HepG2 (cell line): ENCODE data around the gene CGNL1. TPM values are rescaled to one million over a fixed set of nuclear protein-coding genes. Genes with fewer than 3 reads are reported as not detected.

ENCODE experiments used
- CC2D1A ChIP-seq: sonication (generic); formaldehyde crosslinking; IDR thresholded peaks from 2 replicates; pipeline ENCODE4 v1.8.1; 2023; ENCODE audit warnings: mild to moderate bottlenecking, missing genetic modification reagents
- CEBPB ChIP-seq: IDR thresholded peaks from 2 replicates; pipeline ENCODE4 v1.6.1; 2011; ENCODE audit warnings: low read depth, low read length, improper control_type of control experiment, borderline replicate concordance
- DR1 ChIP-seq: sonication (generic); formaldehyde crosslinking; IDR thresholded peaks from 2 replicates; pipeline ENCODE4 v1.8.0; 2021; ENCODE audit warnings: mild to moderate bottlenecking, missing genetic modification reagents, inconsistent platforms
- EHMT2 ChIP-seq: fragments of 200-600 bp; sonication (generic); IDR thresholded peaks from 2 replicates; pipeline ENCODE4 v1.7.0; 2017; ENCODE audit warnings: antibody characterized with exemption, low read depth, low read length, borderline replicate concordance
- ETV5 ChIP-seq: IDR thresholded peaks from 2 replicates; pipeline ENCODE4 v1.6.1; 2018; ENCODE audit warnings: missing biosample characterization, missing genetic modification reagents, inconsistent platforms, borderline replicate concordance
- FOXM1 ChIP-seq: sonication (generic); formaldehyde crosslinking; IDR thresholded peaks from 2 replicates; pipeline ENCODE4 v1.5.0; 2020; ENCODE audit warnings: missing genetic modification reagents
- MIER2 ChIP-seq: IDR thresholded peaks from 2 replicates; pipeline ENCODE4 v1.6.1; 2016; ENCODE audit warnings: missing biosample characterization, missing genetic modification reagents
- SNAI1 ChIP-seq: sonication (generic); formaldehyde crosslinking; IDR thresholded peaks from 2 replicates; pipeline ENCODE4 v1.5.0; 2020; ENCODE audit warnings: mild to moderate bottlenecking, missing genetic modification reagents, borderline replicate concordance
- SOX6 ChIP-seq, 2 experiments: fragments of 450-650 bp in 1 of 2; sonication (generic) in 1 of 2; formaldehyde crosslinking in 1 of 2; IDR thresholded peaks; 2 replicates each; pipeline versions ENCODE4 v1.4.0 to v1.6.1; 2017 to 2020; ENCODE audit warnings: antibody characterized with exemption in 1 of 2, mild to moderate bottlenecking in 1 of 2, missing genetic modification reagents in 1 of 2
- SP5 ChIP-seq: IDR thresholded peaks from 2 replicates; pipeline ENCODE4 v1.6.1; 2016; ENCODE audit warnings: low read depth, borderline replicate concordance
- ZNF225 ChIP-seq: sonication (generic); formaldehyde crosslinking; IDR thresholded peaks from 2 replicates; pipeline ENCODE4 v1.4.0; 2020; ENCODE audit warnings: mild to moderate bottlenecking, missing genetic modification reagents
- ZNF431 ChIP-seq: sonication (generic); formaldehyde crosslinking; IDR thresholded peaks from 2 replicates; pipeline ENCODE4 v1.9.0; 2022; ENCODE audit warnings: missing genetic modification reagents, low read depth, mild to moderate bottlenecking, borderline replicate concordance
- ZNF441 ChIP-seq: sonication (generic); formaldehyde crosslinking; IDR thresholded peaks from 2 replicates; pipeline ENCODE4 v1.7.0; 2021; ENCODE audit warnings: missing genetic modification reagents, borderline replicate concordance
- ZNF577 ChIP-seq: sonication (generic); formaldehyde crosslinking; IDR thresholded peaks from 2 replicates; pipeline ENCODE4 v1.4.0; 2020; ENCODE audit warnings: mild to moderate bottlenecking, low read depth, missing genetic modification reagents, borderline replicate concordance
- ZNF780A ChIP-seq: sonication (generic); formaldehyde crosslinking; IDR thresholded peaks from 2 replicates; pipeline ENCODE4 v1.8.0; 2022; ENCODE audit warnings: mild to moderate bottlenecking, missing genetic modification reagents, moderate library complexity
- polyA plus RNA-seq, 8 experiments: library from polyadenylated mRNA; depleted of rRNA in 3 of 8; stranded (reverse) in 7 of 8; unstranded in 1 of 8; fragments of >200 nt; fragmentation: Illumina TruSeq in 4 of 8; extraction: Trizol in 4 of 8; gene quantifications; 2 replicates each; pipeline versions ENCODE4 v1.2.1 to v1.2.3, GENCODE V29; 2011 to 2016; ENCODE audit warnings: low read depth in 4 of 8, missing spikeins in 1 of 8, mixed read lengths in 1 of 8; ENCODE audit not compliant: insufficient read depth in 1 of 8
- total RNA-seq, 5 experiments: library from RNA; depleted of rRNA; stranded (reverse); fragments of >200 nt; fragmentation: Illumina TruSeq; extraction: Trizol; gene quantifications; 2 replicates each; pipeline ENCODE4 v1.2.3, GENCODE V29; 2016; ENCODE audit warnings: low read depth in 1 of 5
- TF ChIP-seq, protein P1 (sequence below): sonication (generic); formaldehyde crosslinking; IDR thresholded peaks from 2 replicates; pipeline ENCODE4 v1.9.0; 2021; ENCODE audit warnings: mild to moderate bottlenecking, missing genetic modification reagents
- TF ChIP-seq, protein P2 (sequence below): sonication (generic); formaldehyde crosslinking; IDR thresholded peaks from 2 replicates; pipeline ENCODE4 v1.4.0; 2020; ENCODE audit warnings: missing genetic modification reagents, low read depth, mild to moderate bottlenecking, borderline replicate concordance
- TF ChIP-seq, protein P3 (sequence below): sonication (generic); formaldehyde crosslinking; IDR thresholded peaks from 2 replicates; pipeline ENCODE4 v1.4.0; 2020; ENCODE audit warnings: missing genetic modification reagents, mild to moderate bottlenecking, borderline replicate concordance

Gene CGNL1
- total and polyA plus RNA-seq, 2 of the 13 experiments (the other 11 are each of a cell fraction or from before 2014, with no cell fraction given): 5.6 to 15.6 TPM

DNA sequence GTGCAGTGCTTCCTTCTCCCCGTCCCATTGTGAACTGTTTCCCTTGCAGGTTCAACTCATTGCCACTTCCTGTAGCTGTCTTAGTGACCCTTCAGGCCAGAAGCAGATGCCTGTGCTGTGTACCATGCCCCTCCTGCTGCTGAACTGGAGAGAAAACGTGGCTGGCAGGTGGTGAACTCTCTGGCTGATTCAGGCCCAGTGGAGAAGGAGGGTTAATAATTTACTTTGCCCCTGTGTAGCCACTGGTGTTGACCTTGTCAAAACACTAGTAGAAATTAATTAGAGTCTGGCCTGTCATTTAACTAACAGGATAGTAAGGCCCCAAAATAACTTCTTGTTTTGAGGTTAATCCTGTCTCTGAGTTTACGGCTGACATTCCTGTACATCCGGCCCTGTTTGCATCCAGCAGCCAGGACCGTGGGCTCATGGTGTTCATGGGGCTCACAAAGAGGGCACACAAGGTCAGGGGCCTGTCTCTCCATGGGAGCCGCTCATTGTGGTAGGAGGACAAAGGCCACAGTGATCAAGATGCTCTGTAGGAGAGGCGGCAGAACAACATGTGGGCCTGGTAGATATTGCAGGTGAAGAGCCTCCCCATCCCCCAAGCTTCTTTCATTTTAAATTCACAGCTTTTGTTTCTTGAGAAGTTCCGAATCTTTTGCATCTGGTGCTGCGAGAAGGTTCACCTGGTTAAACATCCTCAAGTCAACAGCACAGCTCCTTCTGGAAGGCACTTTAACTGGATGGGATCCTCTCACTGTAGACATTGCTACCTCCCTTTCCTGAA, 101.6 kb downstream of the CGNL1 start (continued):
- TF ChIP-seq, protein P1, sequence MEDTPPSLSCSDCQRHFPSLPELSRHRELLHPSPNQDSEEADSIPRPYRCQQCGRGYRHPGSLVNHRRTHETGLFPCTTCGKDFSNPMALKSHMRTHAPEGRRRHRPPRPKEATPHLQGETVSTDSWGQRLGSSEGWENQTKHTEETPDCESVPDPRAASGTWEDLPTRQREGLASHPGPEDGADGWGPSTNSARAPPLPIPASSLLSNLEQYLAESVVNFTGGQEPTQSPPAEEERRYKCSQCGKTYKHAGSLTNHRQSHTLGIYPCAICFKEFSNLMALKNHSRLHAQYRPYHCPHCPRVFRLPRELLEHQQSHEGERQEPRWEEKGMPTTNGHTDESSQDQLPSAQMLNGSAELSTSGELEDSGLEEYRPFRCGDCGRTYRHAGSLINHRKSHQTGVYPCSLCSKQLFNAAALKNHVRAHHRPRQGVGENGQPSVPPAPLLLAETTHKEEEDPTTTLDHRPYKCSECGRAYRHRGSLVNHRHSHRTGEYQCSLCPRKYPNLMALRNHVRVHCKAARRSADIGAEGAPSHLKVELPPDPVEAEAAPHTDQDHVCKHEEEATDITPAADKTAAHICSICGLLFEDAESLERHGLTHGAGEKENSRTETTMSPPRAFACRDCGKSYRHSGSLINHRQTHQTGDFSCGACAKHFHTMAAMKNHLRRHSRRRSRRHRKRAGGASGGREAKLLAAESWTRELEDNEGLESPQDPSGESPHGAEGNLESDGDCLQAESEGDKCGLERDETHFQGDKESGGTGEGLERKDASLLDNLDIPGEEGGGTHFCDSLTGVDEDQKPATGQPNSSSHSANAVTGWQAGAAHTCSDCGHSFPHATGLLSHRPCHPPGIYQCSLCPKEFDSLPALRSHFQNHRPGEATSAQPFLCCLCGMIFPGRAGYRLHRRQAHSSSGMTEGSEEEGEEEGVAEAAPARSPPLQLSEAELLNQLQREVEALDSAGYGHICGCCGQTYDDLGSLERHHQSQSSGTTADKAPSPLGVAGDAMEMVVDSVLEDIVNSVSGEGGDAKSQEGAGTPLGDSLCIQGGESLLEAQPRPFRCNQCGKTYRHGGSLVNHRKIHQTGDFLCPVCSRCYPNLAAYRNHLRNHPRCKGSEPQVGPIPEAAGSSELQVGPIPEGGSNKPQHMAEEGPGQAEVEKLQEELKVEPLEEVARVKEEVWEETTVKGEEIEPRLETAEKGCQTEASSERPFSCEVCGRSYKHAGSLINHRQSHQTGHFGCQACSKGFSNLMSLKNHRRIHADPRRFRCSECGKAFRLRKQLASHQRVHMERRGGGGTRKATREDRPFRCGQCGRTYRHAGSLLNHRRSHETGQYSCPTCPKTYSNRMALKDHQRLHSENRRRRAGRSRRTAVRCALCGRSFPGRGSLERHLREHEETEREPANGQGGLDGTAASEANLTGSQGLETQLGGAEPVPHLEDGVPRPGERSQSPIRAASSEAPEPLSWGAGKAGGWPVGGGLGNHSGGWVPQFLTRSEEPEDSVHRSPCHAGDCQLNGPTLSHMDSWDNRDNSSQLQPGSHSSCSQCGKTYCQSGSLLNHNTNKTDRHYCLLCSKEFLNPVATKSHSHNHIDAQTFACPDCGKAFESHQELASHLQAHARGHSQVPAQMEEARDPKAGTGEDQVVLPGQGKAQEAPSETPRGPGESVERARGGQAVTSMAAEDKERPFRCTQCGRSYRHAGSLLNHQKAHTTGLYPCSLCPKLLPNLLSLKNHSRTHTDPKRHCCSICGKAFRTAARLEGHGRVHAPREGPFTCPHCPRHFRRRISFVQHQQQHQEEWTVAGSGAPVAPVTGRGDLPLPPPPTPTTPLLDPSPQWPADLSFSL (CRISPR knock-in tag): no peak; the same call in 1 of the 2 replicates
- TF ChIP-seq ZNF441 (CRISPR knock-in tag) (peak; percentile 95), CC2D1A (no peak), ZNF780A (peak; percentile 89; the same call in 1 of the 2 replicates), ZNF225 (CRISPR knock-in tag) (no peak), SP5 (CRISPR knock-in tag) (peak; percentile 23; the same call in 1 of the 2 replicates), SNAI1 (peak; percentile 85; the same call in 1 of the 2 replicates), EHMT2 (no peak; the same call in 1 of the 2 replicates), MIER2 (CRISPR knock-in tag) (peak; percentile 21; the same call in 1 of the 2 replicates), ZNF577 (CRISPR knock-in tag) (no peak), DR1 (CRISPR knock-in tag) (peak; percentile 73; the same call in 1 of the 2 replicates), SOX6 (IDR thresholded peaks at IDR 0.05) (no peak), SOX6 (CRISPR knock-in tag; IDR thresholded peaks at IDR 0.05) (peak; percentile 98), ETV5 (peak; percentile 69), FOXM1 (CRISPR knock-in tag) (no peak), CEBPB (no peak), ZNF431 (CRISPR knock-in tag) (peak; percentile 57; the same call in 1 of the 2 replicates)
- TF ChIP-seq, protein P2, sequence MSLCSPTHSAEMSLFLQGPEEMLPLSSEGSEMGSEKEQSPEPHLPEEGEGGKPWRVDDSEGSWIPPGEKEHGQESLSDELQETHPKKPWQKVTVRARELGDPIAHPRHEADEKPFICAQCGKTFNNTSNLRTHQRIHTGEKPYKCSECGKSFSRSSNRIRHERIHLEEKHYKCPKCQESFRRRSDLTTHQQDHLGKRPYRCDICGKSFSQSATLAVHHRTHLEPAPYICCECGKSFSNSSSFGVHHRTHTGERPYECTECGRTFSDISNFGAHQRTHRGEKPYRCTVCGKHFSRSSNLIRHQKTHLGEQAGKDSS (CRISPR knock-in tag): peak; percentile 70; the same call in 1 of the 2 replicates
- TF ChIP-seq, protein P3, sequence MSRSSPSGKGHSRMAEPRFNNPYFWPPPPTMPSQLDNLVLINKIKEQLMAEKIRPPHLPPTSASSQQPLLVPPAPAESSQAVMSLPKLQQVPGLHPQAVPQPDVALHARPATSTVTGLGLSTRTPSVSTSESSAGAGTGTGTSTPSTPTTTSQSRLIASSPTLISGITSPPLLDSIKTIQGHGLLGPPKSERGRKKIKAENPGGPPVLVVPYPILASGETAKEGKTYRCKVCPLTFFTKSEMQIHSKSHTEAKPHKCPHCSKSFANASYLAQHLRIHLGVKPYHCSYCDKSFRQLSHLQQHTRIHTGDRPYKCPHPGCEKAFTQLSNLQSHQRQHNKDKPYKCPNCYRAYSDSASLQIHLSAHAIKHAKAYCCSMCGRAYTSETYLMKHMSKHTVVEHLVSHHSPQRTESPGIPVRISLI (CRISPR knock-in tag): peak; percentile 46; the same call in 1 of the 2 replicates
